Smooth muscle cell (in vitro differentiated cells): ENCODE data around the gene GAPDH. TPM values are rescaled to one million over a fixed set of nuclear protein-coding genes. Genes with fewer than 3 reads are reported as not detected.

ENCODE experiments used
- DNase-seq: peaks from one replicate; lab custom pipeline; 2025; ENCODE audit not compliant: unreplicated experiment; lab: John Stamatoyannopoulos, UW
- H2AFZ ChIP-seq: fragments of 200-600 bp; sonication (generic); 2 replicates; pipeline ENCODE4 v1.6.0; 2016; ENCODE audit warnings: antibody characterized with exemption, low read depth, mild to moderate bottlenecking
- H3F3A ChIP-seq: fragments of 200-600 bp; sonication (generic); 2 replicates; pipeline ENCODE4 v1.6.0; 2017; ENCODE audit warnings: antibody characterized with exemption, low read depth
- H3K27ac ChIP-seq: fragments of 200-600 bp; sonication (generic); 2 replicates; pipeline ENCODE4 v1.5.1; 2016; ENCODE audit warnings: low read depth, mild to moderate bottlenecking
- H3K27me3 ChIP-seq: fragments of 200-600 bp; sonication (generic); 2 replicates; pipeline ENCODE4 v1.6.1; 2016; ENCODE audit warnings: low read depth, mild to moderate bottlenecking
- H3K36me3 ChIP-seq: fragments of 200-600 bp; sonication (generic); 2 replicates; pipeline ENCODE4 v1.5.1; 2016; ENCODE audit warnings: low read depth
- H3K4me1 ChIP-seq: fragments of 200-600 bp; sonication (generic); 2 replicates; pipeline ENCODE4 v1.5.1; 2016; ENCODE audit warnings: low read depth
- H3K4me2 ChIP-seq: fragments of 200-600 bp; sonication (generic); 2 replicates; pipeline ENCODE4 v1.6.0; 2016; ENCODE audit warnings: mild to moderate bottlenecking
- H3K4me3 ChIP-seq: fragments of 200-600 bp; sonication (generic); 2 replicates; pipeline ENCODE4 v1.5.1; 2016; ENCODE audit warnings: mild to moderate bottlenecking
- H3K79me2 ChIP-seq: fragments of 200-600 bp; sonication (generic); 2 replicates; pipeline ENCODE4 v1.6.0; 2016; ENCODE audit warnings: low read depth, mild to moderate bottlenecking
- H3K9ac ChIP-seq: fragments of 200-600 bp; sonication (generic); 2 replicates; pipeline ENCODE4 v1.6.0; 2016; ENCODE audit warnings: low read depth
- H3K9me3 ChIP-seq: fragments of 200-600 bp; sonication (generic); replicated peaks from 2 replicates; pipeline ENCODE4 v1.5.1; 2016; ENCODE audit warnings: low read depth
- H4K20me1 ChIP-seq: fragments of 200-600 bp; sonication (generic); 2 replicates; pipeline ENCODE4 v1.6.0; 2016; ENCODE audit warnings: low read depth
- WGBS: methylation state at CpG from one replicate; pipeline ENCODE4 v1.1.7; 2016; ENCODE audit warnings: low lambda C conversion rate; 5-methylcytosine and 5-hydroxymethylcytosine counted together
- polyA plus RNA-seq: library from polyadenylated mRNA; unstranded; fragments of >200 nt; fragmentation: Nextera tagmentation; extraction: Ambion mirVana; gene quantifications from 2 replicates; pipeline ENCODE4 v1.2.1, GENCODE V29; 2016
- total RNA-seq: library from RNA; depleted of rRNA; stranded (reverse); fragments of >200 nt; gene quantifications from 2 replicates; pipeline ENCODE4 v1.2.3, GENCODE V29; 2014
- TF ChIP-seq, protein P1 (sequence below): fragments of 200-600 bp; sonication (generic); IDR thresholded peaks from 2 replicates; pipeline ENCODE4 v1.5.1; 2017; ENCODE audit warnings: borderline replicate concordance, mild to moderate bottlenecking, antibody characterized with exemption; ENCODE audit not compliant: insufficient read depth, poor library complexity, severe bottlenecking

GAPDH gene
- total and polyA plus RNA-seq, 2 experiments from 2014 or later: 5,158 to 9,934 TPM

DNA sequence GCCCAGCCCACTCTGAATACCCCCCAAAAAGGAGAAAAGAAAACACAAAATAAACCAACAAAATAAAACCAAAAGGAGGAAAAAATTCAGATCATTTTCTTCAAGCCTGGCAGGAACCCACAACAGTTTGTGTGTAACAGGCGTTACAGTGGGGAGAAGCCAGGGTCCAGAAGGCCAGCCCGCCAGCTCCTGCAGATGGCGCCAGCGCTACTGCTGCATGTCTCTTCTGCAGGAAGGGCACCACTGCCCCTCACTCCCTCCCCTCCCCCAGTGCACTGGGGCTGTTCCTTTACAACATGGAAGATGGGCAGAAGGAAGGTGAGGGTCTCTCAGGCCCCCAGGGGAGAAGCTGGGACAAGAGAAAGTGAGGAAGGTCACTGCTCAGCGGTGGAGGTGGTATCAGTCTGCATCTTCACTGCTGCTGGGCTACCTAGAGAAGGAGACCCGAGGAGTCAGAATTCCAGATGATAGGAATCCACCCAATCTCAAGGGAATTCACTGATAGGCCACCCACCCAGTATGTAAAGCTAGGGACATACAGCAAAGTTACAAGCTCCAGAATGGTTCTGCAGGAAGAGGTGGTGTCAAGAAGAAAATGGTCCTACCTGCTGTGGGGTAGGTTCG, 36.1 kb downstream of the GAPDH start:
- Histone ChIP-seq H3K9ac (no peak overlapping the region), H3K4me1 (peaks cover 7% of the 10 kb centered on the region), H2AFZ (no peak overlapping the region), H3K36me3 (peaks cover 28% of the 10 kb centered on the region), H3K9me3 (no peaks in the 10 kb centered on the region), H3K27me3 (no peaks in the 10 kb centered on the region), H3K27ac (peak overlapping the region; percentile 17), H3K4me3 (no peak overlapping the region), H3F3A (peaks cover 39% of the 10 kb centered on the region), H4K20me1 (no peaks in the 10 kb centered on the region), H3K4me2 (no peak overlapping the region), H3K79me2 (peaks cover 33% of the 10 kb centered on the region)
- TF ChIP-seq, protein P1, sequence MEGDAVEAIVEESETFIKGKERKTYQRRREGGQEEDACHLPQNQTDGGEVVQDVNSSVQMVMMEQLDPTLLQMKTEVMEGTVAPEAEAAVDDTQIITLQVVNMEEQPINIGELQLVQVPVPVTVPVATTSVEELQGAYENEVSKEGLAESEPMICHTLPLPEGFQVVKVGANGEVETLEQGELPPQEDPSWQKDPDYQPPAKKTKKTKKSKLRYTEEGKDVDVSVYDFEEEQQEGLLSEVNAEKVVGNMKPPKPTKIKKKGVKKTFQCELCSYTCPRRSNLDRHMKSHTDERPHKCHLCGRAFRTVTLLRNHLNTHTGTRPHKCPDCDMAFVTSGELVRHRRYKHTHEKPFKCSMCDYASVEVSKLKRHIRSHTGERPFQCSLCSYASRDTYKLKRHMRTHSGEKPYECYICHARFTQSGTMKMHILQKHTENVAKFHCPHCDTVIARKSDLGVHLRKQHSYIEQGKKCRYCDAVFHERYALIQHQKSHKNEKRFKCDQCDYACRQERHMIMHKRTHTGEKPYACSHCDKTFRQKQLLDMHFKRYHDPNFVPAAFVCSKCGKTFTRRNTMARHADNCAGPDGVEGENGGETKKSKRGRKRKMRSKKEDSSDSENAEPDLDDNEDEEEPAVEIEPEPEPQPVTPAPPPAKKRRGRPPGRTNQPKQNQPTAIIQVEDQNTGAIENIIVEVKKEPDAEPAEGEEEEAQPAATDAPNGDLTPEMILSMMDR: peak; percentile 23
- no peak for DNase-seq
- 75% methylated on average over 7 of the region's 7 CpGs for WGBS

DNA sequence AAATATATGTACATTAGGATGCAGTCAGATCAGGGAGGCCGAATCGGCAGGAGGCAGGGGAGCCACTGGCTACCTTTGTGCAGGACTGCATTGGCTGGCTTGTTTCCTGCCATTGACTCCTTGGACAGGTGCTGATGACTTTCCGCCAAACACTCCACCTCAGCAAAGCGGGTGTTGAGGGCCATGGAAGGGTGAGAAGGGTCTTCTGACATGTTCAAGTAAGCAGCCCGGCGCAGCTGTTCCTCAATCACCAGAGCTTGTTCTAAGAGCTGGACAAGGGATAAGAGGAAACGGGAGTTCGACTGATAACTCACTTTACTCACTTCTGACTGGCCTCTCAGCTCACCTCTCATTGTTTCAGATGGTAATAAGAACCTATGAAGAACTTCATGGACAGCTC, 38.7 kb downstream of the GAPDH start:
- no peak overlapping the region for H2AFZ ChIP-seq
- no peak overlapping the region for H3K4me3 ChIP-seq
- no peak overlapping the region for H3K27ac ChIP-seq
- peaks cover 59% of the 10 kb centered on the region for H3F3A ChIP-seq
- H3K9me3 ChIP-seq: no peaks in the 10 kb centered on the region
- no peak overlapping the region for H3K4me2 ChIP-seq
- no peaks in the 10 kb centered on the region for H3K27me3 ChIP-seq
- no peak for DNase-seq
- no peaks in the 10 kb centered on the region for H3K4me1 ChIP-seq
- H3K36me3 ChIP-seq: peaks cover 38% of the 10 kb centered on the region
- no peaks in the 10 kb centered on the region for H4K20me1 ChIP-seq
- 97% methylated on average over 8 of the region's 8 CpGs for WGBS
- no peak overlapping the region for H3K9ac ChIP-seq
- TF ChIP-seq, protein P1: no peak
- peaks cover 13% of the 10 kb centered on the region for H3K79me2 ChIP-seq

DNA sequence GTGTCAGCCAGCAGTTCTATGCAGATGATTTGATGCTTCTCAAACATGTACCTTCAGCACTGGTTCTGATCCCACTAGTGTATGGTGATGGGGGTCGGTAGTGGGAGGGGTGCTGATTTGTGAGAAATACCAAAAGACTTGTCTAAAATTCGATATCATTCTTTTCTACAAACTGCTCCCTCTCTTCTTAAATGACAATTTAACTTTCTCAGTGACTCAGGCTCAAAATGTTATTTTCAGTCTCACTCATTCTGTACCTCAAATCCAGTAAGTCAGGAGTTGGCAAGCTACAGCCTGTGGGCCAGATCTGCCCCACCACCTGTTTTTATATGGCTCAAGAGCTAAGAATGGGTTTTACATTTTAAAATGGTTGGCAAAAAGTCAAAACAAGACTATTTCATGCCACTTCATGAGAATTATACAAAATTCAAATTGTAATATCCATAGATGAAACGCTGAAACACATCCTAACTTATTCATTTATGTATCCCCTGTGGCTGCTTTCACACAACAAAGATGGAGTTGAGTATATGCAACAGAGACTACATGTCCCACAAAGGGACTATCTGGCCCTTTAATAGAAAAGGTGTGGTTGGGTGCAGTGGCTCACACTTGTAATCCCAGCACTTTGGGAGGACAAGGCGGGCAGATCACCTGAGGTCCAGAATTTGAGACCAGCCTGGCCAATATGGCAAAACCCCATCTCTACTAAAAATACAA, 40.4 kb downstream of the GAPDH start:
- DNase-seq: no peak
- Histone ChIP-seq H4K20me1 (no peaks in the 10 kb centered on the region), H3K79me2 (peaks cover 13% of the 10 kb centered on the region), H3K27ac (no peak overlapping the region), H2AFZ (no peak overlapping the region), H3K4me2 (no peak overlapping the region), H3K4me1 (no peaks in the 10 kb centered on the region), H3K9ac (no peak overlapping the region), H3K9me3 (no peaks in the 10 kb centered on the region), H3F3A (peaks cover 56% of the 10 kb centered on the region), H3K27me3 (no peaks in the 10 kb centered on the region), H3K36me3 (peaks cover 44% of the 10 kb centered on the region), H3K4me3 (no peak overlapping the region)
- 98% methylated on average over 4 of the region's 4 CpGs for WGBS
- TF ChIP-seq, protein P1: no peak
